OCI-LY1 (cell line): ENCODE results near the gene TMEM184A.

Source experiments
- H2AFZ ChIP-seq: fragments of 200-600 bp; sonication (generic), shearing (Covaris generic); 2 replicates; pipeline ENCODE4 v1.6.0; 2014; ENCODE audit warnings: antibody characterized with exemption, mild to moderate bottlenecking, low read length
- H3F3A ChIP-seq: fragments of 200-600 bp; sonication (generic), shearing (Covaris generic); 2 replicates; pipeline ENCODE4 v1.6.0; 2014; ENCODE audit warnings: mild to moderate bottlenecking, antibody characterized with exemption, low read length, moderate library complexity; ENCODE audit not compliant: insufficient read depth
- H3K27ac ChIP-seq: fragments of 200-600 bp; sonication (generic); 2 replicates; pipeline ENCODE4 v1.5.1; 2014; ENCODE audit warnings: low read length, mixed run types, mild to moderate bottlenecking, low read depth; ENCODE audit not compliant: poor library complexity, severe bottlenecking
- H3K27me3 ChIP-seq: fragments of 200-600 bp; sonication (generic); 2 replicates; pipeline ENCODE4 v1.6.0; 2014; ENCODE audit warnings: antibody characterized with exemption, mild to moderate bottlenecking, low read length, moderate library complexity; ENCODE audit not compliant: insufficient read depth
- H3K36me3 ChIP-seq: fragments of 200-600 bp; sonication (generic); 2 replicates; pipeline ENCODE4 v1.6.1; 2014; ENCODE audit warnings: mild to moderate bottlenecking, antibody characterized with exemption, low read length, moderate library complexity, mixed read lengths; ENCODE audit not compliant: insufficient read depth
- H3K4me1 ChIP-seq: fragments of 200-600 bp; sonication (generic); 2 replicates; pipeline ENCODE4 v1.5.1; 2014; ENCODE audit warnings: mild to moderate bottlenecking, low read length, moderate library complexity; ENCODE audit not compliant: insufficient read depth, severe bottlenecking
- H3K4me2 ChIP-seq: fragments of 200-600 bp; sonication (generic), shearing (Covaris generic); 2 replicates; pipeline ENCODE4 v1.6.1; 2014; ENCODE audit warnings: low read length
- H3K4me3 ChIP-seq: fragments of 200-600 bp; sonication (generic); 2 replicates; pipeline ENCODE4 v1.5.1; 2014; ENCODE audit warnings: low read length, low read depth, mild to moderate bottlenecking, mixed read lengths; ENCODE audit not compliant: poor library complexity, severe bottlenecking
- H3K79me2 ChIP-seq: fragments of 200-600 bp; shearing (Covaris generic); 2 replicates; pipeline ENCODE4 v1.6.1; 2016; ENCODE audit warnings: mixed run types, low read length, mixed read lengths; ENCODE audit not compliant: insufficient read depth
- H3K9ac ChIP-seq: fragments of 200-600 bp; sonication (generic), shearing (Covaris generic); 2 replicates; pipeline ENCODE4 v1.6.1; 2014; ENCODE audit warnings: mild to moderate bottlenecking, low read length, mixed read lengths
- H3K9me2 ChIP-seq: fragments of 200-600 bp; sonication (generic), shearing (Covaris generic); 2 replicates; pipeline ENCODE4 v1.6.1; 2014; ENCODE audit warnings: low read depth, mild to moderate bottlenecking, low read length, mixed read lengths
- H3K9me3 ChIP-seq: fragments of 200-600 bp; shearing (Covaris generic); 2 replicates; pipeline ENCODE4 v1.6.1; 2014; ENCODE audit warnings: low read length, mixed read lengths
- H4K20me1 ChIP-seq: fragments of 200-600 bp; sonication (generic), shearing (Covaris generic); 2 replicates; pipeline ENCODE4 v1.6.0; 2016; ENCODE audit warnings: mild to moderate bottlenecking, low read length; ENCODE audit not compliant: insufficient read depth
- CTCF ChIP-seq: fragments of 200-600 bp; sonication (generic), shearing (Covaris generic); IDR thresholded peaks from 2 replicates; pipeline ENCODE4 v1.5.1; 2017; ENCODE audit warnings: mild to moderate bottlenecking, antibody characterized with exemption, low read length, moderate library complexity, mixed read lengths
- EZH2 ChIP-seq: fragments of 200-600 bp; sonication (generic), shearing (Covaris generic); IDR thresholded peaks from 2 replicates; pipeline ENCODE4 v1.8.0; 2017; ENCODE audit warnings: borderline replicate concordance, mixed run types, mild to moderate bottlenecking, antibody characterized with exemption, low read length, moderate library complexity, mixed read lengths

TMEM184A gene

GRCh38 chr7:1567896-1568510, 12.0 kb upstream of the TMEM184A start:
- H3K4me3 ChIP-seq: no peak overlapping the region
- H4K20me1 ChIP-seq: no peaks in the 10 kb centered on the region
- H3K9me2 ChIP-seq: no peaks in the 10 kb centered on the region
- no peaks in the 10 kb centered on the region for H3K9me3 ChIP-seq
- no peak overlapping the region for H2AFZ ChIP-seq
- TF ChIP-seq CTCF (no peak), EZH2 (no peak)
- peaks cover 21% of the 10 kb centered on the region for H3K36me3 ChIP-seq
- no peak overlapping the region for H3K9ac ChIP-seq
- H3F3A ChIP-seq: no peaks in the 10 kb centered on the region
- no peak overlapping the region for H3K27ac ChIP-seq
- no peaks in the 10 kb centered on the region for H3K79me2 ChIP-seq
- H3K27me3 ChIP-seq: no peaks in the 10 kb centered on the region; the same call in 1 of the 2 replicates
- H3K4me1 ChIP-seq: peaks cover 19% of the 10 kb centered on the region
- H3K4me2 ChIP-seq: no peak overlapping the region

DNA sequence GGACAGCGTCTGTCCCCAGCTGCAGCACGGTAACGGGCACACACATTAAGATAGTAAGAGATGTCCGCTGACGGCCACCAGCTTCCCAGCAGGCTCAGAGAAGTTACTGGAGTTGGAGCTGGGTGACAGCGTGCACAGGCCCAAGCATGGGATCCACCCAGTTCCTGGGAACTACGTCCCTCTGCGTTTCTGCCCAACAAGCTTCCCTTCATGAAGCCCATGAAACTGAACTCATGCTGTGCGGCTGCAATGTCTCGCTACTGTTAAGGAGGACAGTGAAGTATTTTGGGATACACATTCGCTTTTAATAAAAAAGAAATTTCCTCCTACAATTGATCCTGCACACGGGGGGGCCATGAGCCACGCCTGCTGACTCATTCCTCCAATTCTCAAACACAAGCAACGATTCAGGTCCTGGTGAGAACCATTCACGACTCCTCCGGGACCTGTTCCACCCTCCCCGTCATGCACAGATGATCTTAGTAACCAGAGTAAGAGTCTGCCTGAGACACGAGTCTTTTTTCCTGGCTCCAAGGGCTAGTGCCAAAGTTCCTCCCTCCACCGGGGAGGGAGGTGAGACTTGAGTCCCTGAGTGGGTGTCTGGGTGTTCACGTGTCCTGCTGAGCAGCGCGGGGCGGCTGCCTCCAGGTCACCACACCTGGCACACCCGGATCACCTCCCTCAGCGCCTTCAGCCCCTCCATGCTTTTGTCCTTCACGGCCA, 11.2 kb upstream of the TMEM184A start:
- no peak overlapping the region for H3K4me3 ChIP-seq
- no peaks in the 10 kb centered on the region for H3K79me2 ChIP-seq
- H3K9me3 ChIP-seq: no peaks in the 10 kb centered on the region
- no peak overlapping the region for H3K4me2 ChIP-seq
- H3F3A ChIP-seq: no peaks in the 10 kb centered on the region
- H3K4me1 ChIP-seq: peaks cover 19% of the 10 kb centered on the region
- H3K27ac ChIP-seq: no peak overlapping the region
- H3K9me2 ChIP-seq: no peaks in the 10 kb centered on the region
- H3K36me3 ChIP-seq: peaks cover 21% of the 10 kb centered on the region
- no peaks in the 10 kb centered on the region; the same call in 1 of the 2 replicates for H3K27me3 ChIP-seq
- H3K9ac ChIP-seq: no peak overlapping the region
- H2AFZ ChIP-seq: no peak overlapping the region
- H4K20me1 ChIP-seq: no peaks in the 10 kb centered on the region
- TF ChIP-seq EZH2: no peak
- TF ChIP-seq CTCF: no peak

DNA sequence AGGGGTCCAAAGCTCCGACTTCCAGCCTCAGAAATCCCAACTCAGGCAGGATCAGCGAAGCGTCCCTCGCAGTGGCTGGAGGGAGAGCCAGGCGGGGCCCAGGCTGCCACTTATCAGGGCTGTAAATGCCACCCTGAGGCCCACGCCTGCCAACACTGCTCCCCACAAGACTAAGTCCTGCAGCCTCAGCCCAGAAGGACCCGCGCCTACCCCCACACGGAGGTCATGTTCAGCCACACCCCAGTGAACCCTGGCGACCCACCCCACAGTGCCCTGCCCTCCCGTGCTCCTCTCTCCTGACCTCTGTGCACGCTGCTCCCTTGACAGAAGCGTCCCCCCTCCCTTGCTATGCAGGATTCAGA, 10.7 kb upstream of the TMEM184A start:
- no peaks in the 10 kb centered on the region for H3K9me3 ChIP-seq
- no peaks in the 10 kb centered on the region for H4K20me1 ChIP-seq
- no peak overlapping the region for H3K27ac ChIP-seq
- no peak overlapping the region for H3K4me3 ChIP-seq
- TF ChIP-seq CTCF (no peak), EZH2 (no peak)
- no peaks in the 10 kb centered on the region; the same call in 1 of the 2 replicates for H3K27me3 ChIP-seq
- no peak overlapping the region for H3K4me2 ChIP-seq
- no peaks in the 10 kb centered on the region for H3F3A ChIP-seq
- no peaks in the 10 kb centered on the region for H3K79me2 ChIP-seq
- no peaks in the 10 kb centered on the region for H3K9me2 ChIP-seq
- H3K4me1 ChIP-seq: peaks cover 19% of the 10 kb centered on the region
- H3K36me3 ChIP-seq: peaks cover 21% of the 10 kb centered on the region
- no peak overlapping the region for H2AFZ ChIP-seq
- no peak overlapping the region for H3K9ac ChIP-seq
